AG08396 (cell line): ENCODE measurements around the gene NLRP14.

Experiments used
- DNase-seq: peaks from one replicate; pipeline ENCODE4 v3.0.0; 2012; ENCODE audit warnings: low spot score, mixed read lengths

NLRP14 gene, protein sequence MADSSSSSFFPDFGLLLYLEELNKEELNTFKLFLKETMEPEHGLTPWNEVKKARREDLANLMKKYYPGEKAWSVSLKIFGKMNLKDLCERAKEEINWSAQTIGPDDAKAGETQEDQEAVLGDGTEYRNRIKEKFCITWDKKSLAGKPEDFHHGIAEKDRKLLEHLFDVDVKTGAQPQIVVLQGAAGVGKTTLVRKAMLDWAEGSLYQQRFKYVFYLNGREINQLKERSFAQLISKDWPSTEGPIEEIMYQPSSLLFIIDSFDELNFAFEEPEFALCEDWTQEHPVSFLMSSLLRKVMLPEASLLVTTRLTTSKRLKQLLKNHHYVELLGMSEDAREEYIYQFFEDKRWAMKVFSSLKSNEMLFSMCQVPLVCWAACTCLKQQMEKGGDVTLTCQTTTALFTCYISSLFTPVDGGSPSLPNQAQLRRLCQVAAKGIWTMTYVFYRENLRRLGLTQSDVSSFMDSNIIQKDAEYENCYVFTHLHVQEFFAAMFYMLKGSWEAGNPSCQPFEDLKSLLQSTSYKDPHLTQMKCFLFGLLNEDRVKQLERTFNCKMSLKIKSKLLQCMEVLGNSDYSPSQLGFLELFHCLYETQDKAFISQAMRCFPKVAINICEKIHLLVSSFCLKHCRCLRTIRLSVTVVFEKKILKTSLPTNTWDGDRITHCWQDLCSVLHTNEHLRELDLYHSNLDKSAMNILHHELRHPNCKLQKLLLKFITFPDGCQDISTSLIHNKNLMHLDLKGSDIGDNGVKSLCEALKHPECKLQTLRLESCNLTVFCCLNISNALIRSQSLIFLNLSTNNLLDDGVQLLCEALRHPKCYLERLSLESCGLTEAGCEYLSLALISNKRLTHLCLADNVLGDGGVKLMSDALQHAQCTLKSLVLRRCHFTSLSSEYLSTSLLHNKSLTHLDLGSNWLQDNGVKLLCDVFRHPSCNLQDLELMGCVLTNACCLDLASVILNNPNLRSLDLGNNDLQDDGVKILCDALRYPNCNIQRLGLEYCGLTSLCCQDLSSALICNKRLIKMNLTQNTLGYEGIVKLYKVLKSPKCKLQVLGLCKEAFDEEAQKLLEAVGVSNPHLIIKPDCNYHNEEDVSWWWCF

DNA sequence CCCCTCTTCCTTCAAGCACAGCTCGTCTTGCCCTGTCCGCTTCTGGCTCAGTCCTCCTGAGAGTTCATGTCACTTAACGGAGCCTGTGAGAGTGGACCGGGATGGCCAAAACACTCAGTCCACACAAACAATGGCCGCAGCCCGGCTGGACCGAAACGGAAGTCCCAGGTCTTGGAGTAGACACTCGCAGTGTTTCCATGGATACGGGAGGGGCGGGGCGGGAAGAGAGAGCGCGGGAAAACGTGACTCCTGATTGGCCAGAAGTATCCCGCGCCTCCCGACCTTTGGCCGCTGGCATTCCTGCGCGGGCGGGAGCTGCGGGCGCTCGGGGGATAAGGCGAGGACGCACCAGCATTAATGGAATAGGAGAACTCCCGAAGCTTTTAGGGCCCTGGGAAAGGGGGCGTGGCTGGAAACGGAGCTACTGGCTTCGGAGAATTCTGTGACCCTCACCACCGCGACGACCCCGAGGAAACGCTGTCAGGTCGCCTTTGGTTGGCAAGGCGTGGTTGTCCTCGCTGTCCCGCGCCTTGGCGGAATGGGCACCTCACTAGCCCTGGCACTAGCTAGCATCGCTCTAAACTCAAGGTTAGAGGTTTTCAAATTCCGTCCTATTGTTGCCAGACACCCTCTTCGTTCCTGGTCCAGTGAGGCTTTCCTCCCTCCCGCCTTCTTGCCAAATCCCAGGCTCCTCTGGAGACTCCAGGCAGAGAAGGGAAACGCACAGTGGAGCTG is at the start of gene NLRP14, which contains the start of gene ZNF214:
Gene NLRP14 (plus strand): TSS at position 297 of the 735 bp plus-strand sequence. CDS start 18,108 bp downstream, outside the sequence.
Gene ZNF214 (minus strand): TSS at position 164 of the 735 bp plus-strand sequence. CDS start 17,511 bp downstream, outside the sequence.
- DNase-seq = peak; percentile 96

DNA sequence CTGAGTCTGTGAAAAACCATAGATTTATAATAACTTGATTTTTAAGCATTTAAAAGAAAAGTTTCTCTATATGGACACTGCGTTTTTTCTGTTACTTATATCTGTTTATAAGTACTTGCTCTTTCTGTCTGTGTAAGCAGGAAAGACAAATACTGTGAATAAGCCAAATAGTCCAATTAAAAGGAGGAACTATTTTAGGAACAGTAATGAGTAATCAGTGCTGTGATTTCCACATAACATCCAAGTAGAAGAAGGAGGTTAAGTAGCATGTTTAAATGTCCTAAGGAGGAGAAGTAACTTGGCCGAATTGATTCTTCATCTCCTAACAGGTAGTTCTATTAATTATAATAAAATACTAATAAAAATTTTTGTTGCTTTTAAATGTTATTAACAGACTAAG is 40.9 kb upstream of the NLRP14 start:
- DNase-seq = no peak

DNA sequence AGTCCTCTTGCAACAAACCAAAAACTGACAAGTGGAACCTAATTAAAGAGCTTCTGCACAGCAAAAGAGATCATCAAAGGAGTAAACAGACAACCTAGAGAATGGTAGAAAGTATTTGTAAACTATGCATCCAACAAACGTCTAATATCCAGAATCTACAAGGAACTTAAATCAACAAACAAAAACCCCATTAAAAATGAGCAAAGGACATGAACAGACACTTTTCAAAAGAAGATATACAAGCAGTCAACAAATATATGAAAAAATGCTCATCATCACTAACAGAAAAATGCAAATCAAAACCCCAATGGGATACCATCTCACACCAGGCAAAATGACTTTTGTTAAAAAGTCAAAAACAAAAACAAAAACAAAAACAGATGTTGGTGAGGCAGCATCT is 33.8 kb upstream of the NLRP14 start:
- DNase-seq = no peak

DNA sequence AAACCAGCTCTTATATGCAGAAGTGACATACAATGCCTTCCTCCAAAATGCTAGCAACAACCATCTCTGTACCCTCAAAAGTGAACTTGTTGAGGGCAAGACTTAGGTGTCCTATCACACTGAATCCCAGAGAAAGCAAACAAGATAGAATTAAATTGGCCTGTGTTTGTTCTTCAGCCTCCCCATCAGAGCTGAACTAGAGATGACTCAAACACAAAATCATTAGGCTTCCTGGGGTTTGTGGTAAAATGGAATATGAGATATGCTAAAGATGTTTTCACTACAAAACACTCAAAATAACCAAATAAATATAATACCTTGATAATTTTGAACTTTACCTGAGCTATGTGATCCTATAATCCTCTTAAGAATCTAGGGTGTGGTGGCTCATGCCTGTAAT is 31.8 kb upstream of the NLRP14 start:
- DNase-seq = no peak

DNA sequence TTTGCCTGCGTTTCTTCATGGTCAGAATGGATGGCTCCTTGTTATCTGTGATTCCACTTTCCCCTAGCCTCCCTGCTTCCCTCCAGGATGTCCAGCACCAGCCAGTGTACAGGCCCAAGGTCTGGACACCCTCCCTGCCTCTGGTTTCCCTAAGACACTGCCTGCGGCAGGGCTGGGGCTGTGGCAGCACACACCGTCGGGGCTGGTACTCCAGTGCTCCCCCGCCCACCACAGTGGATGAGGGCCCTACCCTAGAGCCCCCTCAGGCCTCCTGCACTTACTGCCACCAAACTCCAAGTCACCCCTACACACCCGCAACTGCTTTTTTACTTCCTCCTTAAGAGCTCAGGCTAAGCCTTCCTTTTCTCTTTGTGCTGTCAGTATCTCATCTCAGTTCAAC is 29.1 kb upstream of the NLRP14 start:
- DNase-seq = no peak

DNA sequence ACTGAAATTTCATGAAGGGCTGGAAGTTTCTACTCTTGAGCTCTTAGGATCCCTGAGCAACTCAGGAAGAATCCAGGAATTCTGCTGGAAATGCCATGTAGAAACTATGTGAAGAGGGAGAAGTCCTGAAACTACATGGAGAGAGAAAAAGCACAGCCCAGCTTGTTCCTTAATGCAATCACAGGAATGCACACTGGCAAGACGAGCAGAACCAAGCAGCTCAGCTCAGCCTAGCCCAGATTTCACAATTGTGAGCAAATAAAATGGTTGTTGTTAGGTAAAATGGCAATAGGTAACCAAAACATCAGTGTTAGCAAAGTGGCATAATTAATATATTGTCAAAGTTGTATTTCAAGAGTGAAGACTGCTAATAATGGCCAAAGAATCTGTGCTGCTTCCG is 28.3 kb upstream of the NLRP14 start:
- DNase-seq = no peak

DNA sequence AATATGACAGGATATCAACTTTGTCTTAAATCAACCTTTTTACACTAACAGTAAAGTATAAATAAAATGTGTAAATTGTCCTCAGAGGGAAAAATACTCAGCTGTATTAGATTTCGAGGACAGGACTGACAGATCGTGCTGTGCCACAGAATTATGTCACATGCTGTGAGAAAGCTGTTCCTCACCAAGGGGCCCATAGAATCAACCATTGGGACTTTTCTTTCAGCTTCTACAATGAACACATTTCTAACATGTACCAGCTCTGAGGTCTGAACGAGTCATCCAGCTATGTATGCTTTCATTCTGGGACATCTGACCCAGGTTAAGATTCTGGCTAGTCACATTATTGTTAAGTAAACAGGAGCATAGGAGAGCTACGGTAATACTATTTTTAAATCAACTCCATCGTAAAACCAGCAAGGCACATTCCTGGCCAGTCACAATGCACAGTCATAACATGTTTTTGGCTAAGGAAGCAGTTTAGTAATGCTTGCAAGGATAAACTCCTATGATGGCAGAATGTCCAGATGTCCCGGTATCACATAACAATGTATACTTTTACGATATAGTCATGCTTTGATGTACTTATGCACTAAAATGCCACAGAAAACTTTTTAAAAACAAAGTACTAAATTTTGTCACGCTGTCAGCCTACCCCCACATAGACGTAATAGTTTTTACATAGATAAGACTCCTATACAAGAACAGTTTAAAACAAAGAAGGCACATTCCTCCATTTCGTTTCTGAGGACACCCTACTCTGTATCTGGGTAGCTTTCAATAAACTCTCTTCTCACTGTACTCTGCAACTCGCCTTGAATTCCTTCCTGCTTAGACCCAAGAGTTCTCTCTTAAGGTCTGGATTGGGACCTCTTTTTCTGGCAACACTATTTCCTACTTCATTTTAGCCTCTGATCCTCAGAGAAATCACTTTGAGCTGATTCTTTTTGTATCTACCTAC is 27.5 kb upstream of the NLRP14 start:
- peak; percentile 29 for DNase-seq

DNA sequence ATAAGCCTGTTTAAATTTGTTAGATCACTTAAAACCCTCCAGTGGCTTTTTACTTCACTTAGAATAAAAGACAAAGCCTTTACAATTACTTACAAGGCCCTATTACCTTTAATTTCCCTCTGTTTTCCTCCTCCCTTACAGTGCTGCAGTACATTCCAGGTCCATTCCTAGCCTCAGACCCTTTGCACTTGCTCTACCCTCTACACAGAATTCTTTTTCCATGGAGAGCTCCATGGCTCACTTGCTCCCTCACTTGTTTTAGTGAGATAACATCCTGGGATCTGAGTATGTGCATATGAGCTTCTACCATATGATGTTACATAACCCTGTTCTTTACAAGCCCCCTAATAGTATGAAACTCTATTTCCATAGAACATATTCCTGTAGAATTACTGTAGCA is 24.6 kb upstream of the NLRP14 start:
- DNase-seq = no peak

DNA sequence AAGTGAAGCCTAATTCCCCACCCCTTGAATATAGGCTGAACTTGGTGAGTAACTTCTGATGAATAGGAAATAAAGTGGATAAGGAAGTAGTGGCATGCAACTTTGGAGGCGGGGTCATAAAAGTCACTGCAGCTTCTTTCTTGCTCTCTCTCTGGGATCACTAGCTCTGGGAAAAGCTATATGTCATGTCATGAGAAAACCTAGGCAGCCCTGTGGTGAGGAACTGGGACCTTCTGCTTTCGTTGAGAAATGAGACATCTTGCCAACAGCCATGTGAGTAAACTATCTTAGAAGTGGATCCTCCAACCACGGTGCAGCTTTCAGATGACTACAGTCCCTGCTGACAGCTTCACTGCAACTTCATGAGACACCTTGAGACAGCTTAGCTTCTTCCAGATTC is 15.8 kb upstream of the NLRP14 start:
- no peak for DNase-seq

DNA sequence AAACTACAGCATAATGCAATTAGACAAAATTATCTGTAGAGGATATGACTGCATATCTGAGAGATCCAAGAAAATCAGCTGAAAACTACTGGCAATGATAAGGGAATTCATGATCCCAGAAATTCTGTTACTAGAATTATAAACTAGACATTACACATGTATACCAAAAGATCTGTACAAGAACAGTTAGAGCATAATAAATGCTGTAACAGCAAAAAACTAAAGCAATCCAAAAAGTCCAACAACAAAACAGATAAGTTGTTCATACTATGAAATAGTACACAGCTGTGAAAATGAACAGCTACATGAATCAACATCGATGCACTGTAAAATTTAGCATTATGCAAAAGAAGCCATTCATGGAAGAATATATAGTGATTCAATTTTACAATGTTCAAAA is 6.2 kb upstream of the NLRP14 start:
- no peak for DNase-seq

DNA sequence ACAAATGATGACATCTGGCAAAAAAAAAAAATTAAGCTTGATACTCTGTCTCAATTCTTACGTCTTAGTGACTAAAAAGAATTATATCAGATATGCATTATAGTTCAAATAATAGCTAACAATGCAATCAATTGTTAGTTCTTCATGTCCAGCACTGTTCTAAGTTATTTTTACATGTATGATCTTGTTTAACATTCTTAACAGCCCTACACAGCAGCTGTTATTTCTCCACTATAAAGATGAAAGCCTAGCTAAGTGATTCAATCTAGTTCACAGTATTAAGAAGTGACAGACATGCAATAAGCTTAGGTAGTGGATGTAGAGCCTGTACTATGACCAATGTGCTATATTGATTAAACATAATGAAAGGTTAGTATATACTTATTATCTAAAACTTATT is 4.3 kb upstream of the NLRP14 start:
- DNase-seq = no peak

DNA sequence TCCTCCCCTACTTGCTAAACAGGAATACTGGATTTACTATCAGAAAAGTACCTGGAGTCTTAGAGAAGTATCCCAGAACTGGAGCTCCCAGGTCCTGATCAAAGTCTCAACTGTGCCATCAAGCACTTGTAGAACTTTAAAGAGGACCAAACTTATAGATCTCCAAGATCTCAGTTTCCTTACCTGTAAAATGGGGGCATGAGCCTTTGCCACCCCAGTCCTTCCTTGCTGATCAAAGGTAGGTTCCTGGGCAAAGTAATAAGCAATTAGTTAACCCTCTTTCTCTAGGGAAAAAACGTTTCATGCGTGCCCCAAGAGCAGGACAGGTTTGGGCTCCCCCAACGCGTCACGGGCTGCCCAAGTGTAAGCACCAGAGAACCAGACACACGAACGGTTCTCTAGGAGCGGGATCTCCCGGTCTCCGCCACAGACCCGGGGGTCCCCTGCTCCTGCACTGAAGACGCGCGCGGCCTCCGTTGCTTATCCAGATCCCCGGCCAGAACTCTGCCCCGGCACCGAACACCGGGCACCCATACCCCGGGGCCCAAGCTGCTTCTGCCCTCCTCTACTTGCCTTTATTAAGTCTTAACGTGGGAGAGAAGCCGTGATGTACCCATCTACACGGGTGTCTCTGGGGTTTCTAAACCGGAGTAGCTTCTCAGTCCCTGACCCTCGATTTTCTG is 638 bp upstream of the NLRP14 start:
- peak; percentile 20 for DNase-seq

DNA sequence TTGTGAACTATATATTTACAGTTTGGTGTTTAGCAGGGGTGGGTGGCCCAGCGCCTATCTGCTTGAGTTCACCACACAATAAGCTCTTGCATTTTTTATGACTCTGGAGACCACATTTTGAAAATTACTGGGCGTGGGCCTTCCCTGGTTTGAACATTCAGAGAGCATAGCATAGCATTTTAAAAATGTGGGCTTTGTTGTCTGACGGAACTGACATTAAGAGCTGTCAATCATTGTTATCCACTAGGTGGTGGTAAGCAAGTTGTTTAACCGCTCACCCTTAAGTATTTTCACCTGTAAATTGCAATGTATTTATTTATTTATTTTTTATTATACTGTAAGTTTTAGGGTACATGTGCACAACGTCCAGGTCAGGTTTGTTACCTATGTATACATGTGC is 1.0 kb downstream of the NLRP14 start:
- DNase-seq = no peak

DNA sequence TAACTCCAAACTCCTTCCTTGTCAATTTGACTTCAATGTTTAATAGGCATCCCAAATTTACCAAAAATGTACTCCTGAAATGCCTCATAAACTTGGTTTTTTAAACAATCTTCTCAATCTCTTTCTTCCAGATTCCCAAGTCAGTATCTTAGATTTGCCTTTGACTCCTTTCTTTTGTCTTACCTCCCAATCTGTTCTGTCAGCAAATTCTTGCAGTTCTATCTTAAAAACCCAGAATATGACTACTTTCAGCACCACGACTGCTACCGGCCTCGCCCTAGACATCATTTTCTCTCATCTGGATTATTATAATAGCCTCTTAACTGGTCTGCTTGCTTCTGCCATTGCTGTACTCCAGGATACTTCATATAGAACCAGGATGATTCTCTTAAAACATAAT is 7.9 kb downstream of the NLRP14 start:
- DNase-seq = no peak

DNA sequence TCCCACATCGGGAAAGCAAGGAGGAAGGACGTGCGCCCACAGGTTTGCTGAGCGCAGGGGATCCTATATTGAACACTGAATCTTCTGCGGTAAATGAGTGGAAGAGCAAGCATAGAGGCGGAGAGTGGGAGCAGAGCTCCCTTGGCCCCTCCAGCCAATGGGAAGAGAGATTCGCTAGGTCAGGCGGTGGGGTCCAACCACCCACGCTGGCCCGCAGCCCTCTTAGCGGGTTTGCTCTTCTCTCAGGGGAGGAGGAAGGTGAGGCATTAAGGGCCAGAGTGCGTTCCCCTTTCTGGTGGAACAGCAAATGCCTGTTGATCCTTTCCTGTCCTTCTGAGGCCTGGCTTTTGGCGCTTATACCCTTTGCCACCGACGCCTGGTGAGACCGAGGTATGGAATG is 10.6 kb downstream of the NLRP14 start:
- no peak for DNase-seq

DNA sequence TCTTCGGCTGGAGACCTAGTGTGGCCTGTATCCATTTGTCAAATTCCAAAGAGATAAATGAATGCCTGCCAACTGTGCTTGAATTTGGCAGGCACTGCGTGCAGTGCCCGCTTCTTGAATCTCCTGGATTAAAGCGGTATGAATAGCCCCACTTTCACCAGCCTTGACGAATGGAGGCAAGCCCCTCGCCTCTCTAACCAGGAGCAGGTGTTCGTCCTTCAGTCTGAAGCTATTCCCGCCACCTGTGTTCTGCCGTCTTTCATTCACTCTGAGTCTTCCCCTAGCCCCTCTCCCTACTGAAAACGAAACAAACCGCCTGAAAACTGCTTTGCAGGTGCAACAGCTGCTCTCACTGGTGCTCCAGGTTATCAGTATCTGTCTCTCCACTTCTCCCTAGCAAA is 11.2 kb downstream of the NLRP14 start:
- no peak for DNase-seq

DNA sequence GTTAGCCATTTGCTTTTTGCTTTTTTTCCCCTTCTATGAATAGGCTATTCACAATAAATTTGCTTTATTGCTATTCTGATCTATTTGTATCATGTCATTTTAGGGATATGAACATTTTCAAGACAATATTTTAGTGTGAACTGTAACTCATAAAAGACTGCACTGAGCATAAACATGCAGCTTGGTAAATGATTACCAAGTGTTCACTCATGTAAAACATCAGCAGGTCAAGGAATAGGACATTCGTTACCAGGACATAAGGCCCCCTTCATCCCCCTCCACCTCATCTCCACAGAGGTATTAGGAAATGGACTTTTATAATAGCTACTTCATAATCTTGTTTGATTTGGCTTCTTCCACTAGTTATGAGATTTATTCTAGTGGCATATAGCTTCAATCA is 12.4 kb downstream of the NLRP14 start:
- DNase-seq = no peak

DNA sequence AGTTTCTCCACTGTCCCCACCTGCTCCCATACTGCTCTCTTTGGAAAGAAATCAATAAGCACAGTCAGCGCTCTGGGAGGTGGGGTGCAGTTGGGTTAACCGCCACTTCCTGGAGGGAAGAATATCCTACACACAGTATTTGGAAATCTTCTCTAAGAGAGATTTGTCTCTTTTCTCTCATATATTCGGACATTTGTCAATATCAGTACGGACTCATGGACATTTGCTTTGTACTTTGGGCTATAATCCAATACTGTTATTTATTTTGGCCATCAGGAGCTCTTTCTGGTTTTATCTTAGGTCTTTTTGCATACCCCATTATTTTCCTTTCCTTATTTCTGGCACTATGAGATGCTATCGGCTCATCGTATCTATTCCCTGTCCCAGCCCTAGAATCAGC is 13.7 kb downstream of the NLRP14 start:
- no peak for DNase-seq

DNA sequence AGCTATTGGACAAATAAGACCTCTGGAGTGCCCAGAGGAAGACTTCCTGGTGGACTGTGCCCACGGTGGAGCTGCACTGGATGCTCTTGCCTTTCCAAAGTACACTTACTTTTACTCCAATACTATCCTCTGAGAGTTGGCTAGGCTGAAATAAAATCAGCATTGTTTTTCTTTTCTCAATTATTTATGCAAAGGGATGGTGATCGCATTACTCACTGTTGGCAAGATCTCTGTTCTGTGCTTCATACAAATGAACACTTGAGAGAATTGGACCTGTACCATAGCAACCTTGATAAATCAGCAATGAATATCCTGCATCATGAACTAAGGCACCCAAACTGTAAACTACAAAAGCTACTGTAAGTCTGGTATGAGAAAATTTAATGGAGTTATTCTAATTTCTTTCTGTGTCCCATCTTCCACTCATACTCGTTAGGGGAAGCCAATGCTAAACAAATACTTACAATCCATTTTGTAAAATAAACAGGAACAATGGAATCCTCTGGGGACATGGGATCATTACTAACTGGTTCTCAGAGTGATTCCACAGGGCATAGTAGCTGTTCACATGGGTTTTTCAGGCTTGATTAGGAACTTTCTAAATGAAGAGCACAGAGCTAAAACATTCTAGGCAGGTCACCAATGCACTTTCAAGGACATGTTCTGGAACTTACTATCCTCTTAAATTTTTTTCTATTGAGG is 26.3 kb downstream of the NLRP14 start:
- peak; percentile 23 for DNase-seq

DNA sequence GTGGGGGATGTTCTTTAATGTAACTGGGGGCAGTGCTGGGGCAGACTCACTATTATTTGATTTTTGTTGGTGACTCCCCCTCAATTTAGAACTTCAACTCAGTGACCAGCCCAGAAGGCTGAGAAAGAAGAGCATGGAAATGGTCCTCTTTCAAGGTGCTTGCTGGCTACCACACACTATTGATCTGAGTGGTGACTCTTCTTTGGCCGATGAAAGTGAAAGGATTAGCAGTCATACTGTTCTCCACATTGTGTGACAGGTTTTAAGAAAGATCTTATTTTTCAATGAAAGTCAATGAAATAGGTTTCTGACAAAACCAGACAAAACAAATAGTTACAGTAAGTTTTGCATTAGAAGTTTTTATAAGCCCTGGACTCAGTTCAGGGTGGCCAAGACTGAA is 29.9 kb downstream of the NLRP14 start:
- no peak for DNase-seq
